OCI-LY1 (cell line): Measurements from ENCODE around the gene SLC25A17.

ENCODE experiments used
- H2AFZ ChIP-seq: fragments of 200-600 bp; sonication (generic), shearing (Covaris generic); 2 replicates; pipeline ENCODE4 v1.6.0; 2014; ENCODE audit warnings: antibody characterized with exemption, mild to moderate bottlenecking, low read length
- H3F3A ChIP-seq: fragments of 200-600 bp; sonication (generic), shearing (Covaris generic); 2 replicates; pipeline ENCODE4 v1.6.0; 2014; ENCODE audit warnings: mild to moderate bottlenecking, antibody characterized with exemption, low read length, moderate library complexity; ENCODE audit not compliant: insufficient read depth
- H3K27ac ChIP-seq: fragments of 200-600 bp; sonication (generic); 2 replicates; pipeline ENCODE4 v1.5.1; 2014; ENCODE audit warnings: low read length, mixed run types, mild to moderate bottlenecking, low read depth; ENCODE audit not compliant: poor library complexity, severe bottlenecking
- H3K27me3 ChIP-seq: fragments of 200-600 bp; sonication (generic); 2 replicates; pipeline ENCODE4 v1.6.0; 2014; ENCODE audit warnings: antibody characterized with exemption, mild to moderate bottlenecking, low read length, moderate library complexity; ENCODE audit not compliant: insufficient read depth
- H3K36me3 ChIP-seq: fragments of 200-600 bp; sonication (generic); 2 replicates; pipeline ENCODE4 v1.6.1; 2014; ENCODE audit warnings: mild to moderate bottlenecking, antibody characterized with exemption, low read length, moderate library complexity, mixed read lengths; ENCODE audit not compliant: insufficient read depth
- H3K4me1 ChIP-seq: fragments of 200-600 bp; sonication (generic); 2 replicates; pipeline ENCODE4 v1.5.1; 2014; ENCODE audit warnings: mild to moderate bottlenecking, low read length, moderate library complexity; ENCODE audit not compliant: insufficient read depth, severe bottlenecking
- H3K4me2 ChIP-seq: fragments of 200-600 bp; sonication (generic), shearing (Covaris generic); 2 replicates; pipeline ENCODE4 v1.6.1; 2014; ENCODE audit warnings: low read length
- H3K4me3 ChIP-seq: fragments of 200-600 bp; sonication (generic); 2 replicates; pipeline ENCODE4 v1.5.1; 2014; ENCODE audit warnings: low read length, low read depth, mild to moderate bottlenecking, mixed read lengths; ENCODE audit not compliant: poor library complexity, severe bottlenecking
- H3K79me2 ChIP-seq: fragments of 200-600 bp; shearing (Covaris generic); 2 replicates; pipeline ENCODE4 v1.6.1; 2016; ENCODE audit warnings: mixed run types, low read length, mixed read lengths; ENCODE audit not compliant: insufficient read depth
- H3K9ac ChIP-seq: fragments of 200-600 bp; sonication (generic), shearing (Covaris generic); 2 replicates; pipeline ENCODE4 v1.6.1; 2014; ENCODE audit warnings: mild to moderate bottlenecking, low read length, mixed read lengths
- H3K9me2 ChIP-seq: fragments of 200-600 bp; sonication (generic), shearing (Covaris generic); 2 replicates; pipeline ENCODE4 v1.6.1; 2014; ENCODE audit warnings: low read depth, mild to moderate bottlenecking, low read length, mixed read lengths
- H3K9me3 ChIP-seq: fragments of 200-600 bp; shearing (Covaris generic); 2 replicates; pipeline ENCODE4 v1.6.1; 2014; ENCODE audit warnings: low read length, mixed read lengths
- H4K20me1 ChIP-seq: fragments of 200-600 bp; sonication (generic), shearing (Covaris generic); 2 replicates; pipeline ENCODE4 v1.6.0; 2016; ENCODE audit warnings: mild to moderate bottlenecking, low read length; ENCODE audit not compliant: insufficient read depth
- EZH2 ChIP-seq: fragments of 200-600 bp; sonication (generic), shearing (Covaris generic); IDR thresholded peaks from 2 replicates; pipeline ENCODE4 v1.8.0; 2017; ENCODE audit warnings: borderline replicate concordance, mixed run types, mild to moderate bottlenecking, antibody characterized with exemption, low read length, moderate library complexity, mixed read lengths
- TF ChIP-seq, protein P1 (sequence below): fragments of 200-600 bp; sonication (generic), shearing (Covaris generic); IDR thresholded peaks from 2 replicates; pipeline ENCODE4 v1.5.1; 2017; ENCODE audit warnings: mild to moderate bottlenecking, antibody characterized with exemption, low read length, moderate library complexity, mixed read lengths

SLC25A17 gene

DNA sequence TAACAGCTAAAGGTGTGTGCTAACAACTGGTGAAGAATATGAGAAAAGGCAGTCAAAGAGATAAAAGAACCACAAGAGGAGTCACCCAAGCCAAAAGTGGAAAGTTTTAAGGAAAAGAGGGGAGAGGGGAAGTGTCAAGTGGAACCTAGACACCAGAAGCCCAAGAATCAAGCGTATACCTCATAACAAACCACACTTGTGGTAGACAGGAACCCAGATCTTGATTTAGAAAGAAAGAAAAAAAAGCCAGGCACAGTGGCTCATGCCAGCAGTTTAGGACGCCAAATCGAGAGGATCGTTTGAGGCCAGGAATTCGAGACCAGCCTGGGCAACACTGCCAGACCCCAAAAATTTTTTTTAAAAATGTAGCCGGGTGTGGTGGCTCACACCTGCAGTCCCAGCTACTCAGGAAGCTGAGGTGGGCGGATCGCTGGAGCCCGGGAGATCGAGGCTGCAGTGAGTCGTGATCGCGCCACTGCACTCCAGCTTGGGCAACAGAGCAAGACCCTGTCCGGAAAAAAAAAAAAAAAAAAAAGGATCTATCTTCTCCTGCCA lies 877 bp downstream of the SLC25A17 start:
- Histone ChIP-seq H3K79me2 (peaks cover 51% of the 10 kb centered on the region), H3K27ac (peak overlapping the region; percentile 83), H3K36me3 (peaks cover 37% of the 10 kb centered on the region), H3K4me2 (peak overlapping the region; percentile 97), H3K27me3 (no peaks in the 10 kb centered on the region), H3K9me3 (no peaks in the 10 kb centered on the region; the same call in 1 of the 2 replicates), H3K4me1 (peaks cover 37% of the 10 kb centered on the region), H3K9ac (peak overlapping the region; percentile 93), H3F3A (peaks cover 5% of the 10 kb centered on the region), H3K9me2 (no peaks in the 10 kb centered on the region), H2AFZ (no peak overlapping the region), H3K4me3 (peak overlapping the region; percentile 98), H4K20me1 (no peaks in the 10 kb centered on the region)
- no peak for TF ChIP-seq EZH2
- TF ChIP-seq, protein P1, sequence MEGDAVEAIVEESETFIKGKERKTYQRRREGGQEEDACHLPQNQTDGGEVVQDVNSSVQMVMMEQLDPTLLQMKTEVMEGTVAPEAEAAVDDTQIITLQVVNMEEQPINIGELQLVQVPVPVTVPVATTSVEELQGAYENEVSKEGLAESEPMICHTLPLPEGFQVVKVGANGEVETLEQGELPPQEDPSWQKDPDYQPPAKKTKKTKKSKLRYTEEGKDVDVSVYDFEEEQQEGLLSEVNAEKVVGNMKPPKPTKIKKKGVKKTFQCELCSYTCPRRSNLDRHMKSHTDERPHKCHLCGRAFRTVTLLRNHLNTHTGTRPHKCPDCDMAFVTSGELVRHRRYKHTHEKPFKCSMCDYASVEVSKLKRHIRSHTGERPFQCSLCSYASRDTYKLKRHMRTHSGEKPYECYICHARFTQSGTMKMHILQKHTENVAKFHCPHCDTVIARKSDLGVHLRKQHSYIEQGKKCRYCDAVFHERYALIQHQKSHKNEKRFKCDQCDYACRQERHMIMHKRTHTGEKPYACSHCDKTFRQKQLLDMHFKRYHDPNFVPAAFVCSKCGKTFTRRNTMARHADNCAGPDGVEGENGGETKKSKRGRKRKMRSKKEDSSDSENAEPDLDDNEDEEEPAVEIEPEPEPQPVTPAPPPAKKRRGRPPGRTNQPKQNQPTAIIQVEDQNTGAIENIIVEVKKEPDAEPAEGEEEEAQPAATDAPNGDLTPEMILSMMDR, result no peak

DNA sequence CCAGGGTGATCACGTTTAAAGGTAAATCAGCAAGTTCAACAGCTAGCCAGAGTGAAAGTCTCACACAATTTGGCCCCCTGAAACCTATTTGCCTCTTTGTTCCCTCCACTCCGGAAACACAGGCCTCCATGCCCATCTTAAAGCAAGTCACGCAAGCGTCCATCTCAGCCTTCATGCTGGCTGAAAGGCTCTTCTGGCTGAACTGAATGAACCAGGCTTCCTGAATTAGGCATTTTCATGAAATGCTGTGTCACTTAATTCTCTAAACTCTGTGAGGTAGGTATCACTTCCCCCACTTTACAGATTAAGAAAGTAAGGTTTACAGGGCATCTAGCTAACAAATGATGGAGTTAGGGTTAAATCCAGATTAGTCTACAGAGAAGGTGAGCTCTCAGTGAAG lies 1.4 kb downstream of the SLC25A17 start:
- H2AFZ ChIP-seq, result no peak overlapping the region
- H3K27me3 ChIP-seq, result no peaks in the 10 kb centered on the region
- H3K4me3 ChIP-seq, result peak overlapping the region; percentile 98
- no peaks in the 10 kb centered on the region for H3F3A ChIP-seq
- peak overlapping the region; percentile 93 for H3K9ac ChIP-seq
- peak overlapping the region; percentile 97 for H3K4me2 ChIP-seq
- H4K20me1 ChIP-seq, result no peaks in the 10 kb centered on the region
- H3K4me1 ChIP-seq, result peaks cover 37% of the 10 kb centered on the region
- H3K9me3 ChIP-seq, result no peaks in the 10 kb centered on the region; the same call in 1 of the 2 replicates
- H3K79me2 ChIP-seq, result peaks cover 56% of the 10 kb centered on the region
- no peaks in the 10 kb centered on the region for H3K9me2 ChIP-seq
- no peak for TF ChIP-seq EZH2
- TF ChIP-seq, protein P1, result no peak
- peak overlapping the region; percentile 83 for H3K27ac ChIP-seq
- H3K36me3 ChIP-seq, result peaks cover 37% of the 10 kb centered on the region

DNA sequence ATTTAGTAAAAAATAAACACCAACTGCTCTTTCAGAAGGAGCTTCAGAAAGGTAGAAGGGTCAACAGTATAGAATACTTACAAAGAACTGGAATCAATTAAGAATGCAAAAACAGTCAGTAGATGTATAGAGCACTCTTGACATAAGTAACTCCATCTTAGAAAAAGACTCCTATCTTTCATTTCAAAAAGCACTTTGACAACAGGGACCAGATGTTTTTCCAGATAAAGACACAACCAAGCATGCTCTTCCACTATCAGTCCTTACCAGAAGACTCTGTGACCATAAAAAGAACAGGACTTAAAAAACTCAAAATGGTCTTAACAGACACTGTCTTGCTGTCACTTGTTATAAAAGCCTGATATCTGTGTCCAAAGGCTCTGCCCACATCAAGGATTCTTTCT lies 5.2 kb downstream of the SLC25A17 start:
- Histone ChIP-seq H3K79me2 (peaks cover 91% of the 10 kb centered on the region), H4K20me1 (no peaks in the 10 kb centered on the region), H3K4me3 (no peak overlapping the region), H3K9ac (no peak overlapping the region), H3K27ac (peak overlapping the region; percentile 43), H3K4me2 (no peak overlapping the region), H3K4me1 (peaks cover 27% of the 10 kb centered on the region), H3K9me3 (no peaks in the 10 kb centered on the region; the same call in 1 of the 2 replicates), H3K36me3 (peaks cover 52% of the 10 kb centered on the region), H3K27me3 (no peaks in the 10 kb centered on the region), H3F3A (no peaks in the 10 kb centered on the region), H2AFZ (no peak overlapping the region), H3K9me2 (no peaks in the 10 kb centered on the region)
- TF ChIP-seq, protein P1, result no peak
- no peak for TF ChIP-seq EZH2
